ENCODE results near the gene C2orf69. TPM values are rescaled to one million over a fixed set of nuclear protein-coding genes. Genes with fewer than 3 reads are reported as not detected.

C2orf69 gene
- total RNA-seq, 1 donor from 2014 or later = 18.3 TPM

DNA sequence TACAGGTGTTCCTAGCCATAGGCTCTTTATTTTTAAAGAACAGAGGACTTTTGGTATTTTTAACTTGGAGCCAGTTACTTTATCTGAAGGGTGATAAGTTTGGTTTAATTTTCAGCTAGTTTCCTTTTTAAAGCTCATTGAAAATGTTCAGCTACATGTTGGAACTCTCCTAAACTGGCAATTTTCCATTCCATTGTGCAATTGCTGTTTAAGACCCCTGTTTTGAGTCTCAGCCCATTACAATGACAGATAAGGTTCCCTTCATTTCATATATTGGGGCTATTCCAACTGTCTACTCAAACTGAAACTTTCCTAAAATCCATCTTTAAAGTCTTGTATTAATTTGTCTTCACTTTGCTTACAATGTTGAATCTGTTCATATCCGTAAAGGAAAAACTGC is 55.9 kb downstream of the C2orf69 start:
- no peak for DNase-seq (ENCODE audit: low spot score)

DNA sequence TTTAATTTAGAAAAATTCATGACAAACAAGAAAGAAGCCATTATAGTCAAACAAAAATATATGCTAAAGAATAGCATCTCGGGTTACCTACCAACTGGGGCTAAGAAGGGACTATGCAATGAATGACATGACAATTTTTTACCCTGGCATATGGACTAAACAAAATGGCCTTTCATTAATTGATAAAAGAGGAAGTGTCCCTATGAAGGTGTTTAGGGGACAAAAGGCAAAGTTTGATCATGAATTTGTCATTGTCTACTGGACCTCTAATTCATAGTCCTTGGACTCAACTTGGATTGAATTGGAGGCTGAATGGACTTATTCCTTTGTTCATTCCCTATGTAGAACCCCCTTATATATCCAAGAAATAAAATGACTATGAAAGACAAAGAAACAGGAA is 57.0 kb downstream of the C2orf69 start:
- DNase-seq (ENCODE audit: low spot score) = no peak

DNA sequence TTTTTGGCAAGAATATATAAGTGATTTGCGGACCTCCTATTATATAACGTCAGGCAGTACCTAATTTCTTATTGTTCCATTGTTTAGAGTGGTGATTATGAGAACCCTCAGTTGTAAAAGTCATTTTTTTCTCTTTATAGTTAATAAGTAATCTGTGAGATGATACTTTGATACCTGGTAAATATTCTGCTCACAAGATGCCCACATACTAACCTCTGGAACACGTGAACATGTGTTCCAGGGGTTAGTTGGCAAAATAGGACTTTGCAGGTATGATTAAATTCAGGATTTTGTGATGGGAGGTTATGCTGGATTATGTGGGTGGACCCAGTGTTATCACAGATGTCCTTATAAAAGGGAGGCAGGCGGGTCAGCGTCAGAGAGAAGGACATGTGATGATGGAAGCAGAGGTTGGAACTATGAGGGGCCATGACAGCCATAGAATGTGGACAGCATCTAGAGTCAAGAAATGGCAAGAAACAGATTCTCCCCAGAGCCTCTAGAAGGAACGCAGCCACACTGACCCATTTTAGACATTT is 61.1 kb downstream of the C2orf69 start:
- DNase-seq (ENCODE audit: low spot score) = no peak

DNA sequence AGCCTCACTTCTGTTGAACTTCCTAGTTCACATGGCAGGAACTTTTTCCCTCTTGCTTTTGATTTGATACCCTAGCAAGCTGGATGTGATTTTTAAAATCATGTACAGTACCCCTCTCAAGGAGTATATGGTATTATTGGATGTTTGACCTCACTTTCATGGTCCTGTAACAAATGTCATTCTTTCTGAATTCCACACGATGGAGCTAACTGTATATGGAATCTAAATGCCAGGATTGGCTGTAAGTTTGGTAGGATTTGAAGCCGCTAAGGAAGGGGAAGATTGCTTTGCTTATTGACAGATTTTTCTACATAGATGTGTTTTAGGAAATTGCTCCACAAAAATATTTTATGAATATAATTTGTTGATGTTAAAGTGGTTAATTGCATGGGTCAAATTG is 62.6 kb downstream of the C2orf69 start:
- peak; percentile 33 for DNase-seq (ENCODE audit: low spot score)

DNA sequence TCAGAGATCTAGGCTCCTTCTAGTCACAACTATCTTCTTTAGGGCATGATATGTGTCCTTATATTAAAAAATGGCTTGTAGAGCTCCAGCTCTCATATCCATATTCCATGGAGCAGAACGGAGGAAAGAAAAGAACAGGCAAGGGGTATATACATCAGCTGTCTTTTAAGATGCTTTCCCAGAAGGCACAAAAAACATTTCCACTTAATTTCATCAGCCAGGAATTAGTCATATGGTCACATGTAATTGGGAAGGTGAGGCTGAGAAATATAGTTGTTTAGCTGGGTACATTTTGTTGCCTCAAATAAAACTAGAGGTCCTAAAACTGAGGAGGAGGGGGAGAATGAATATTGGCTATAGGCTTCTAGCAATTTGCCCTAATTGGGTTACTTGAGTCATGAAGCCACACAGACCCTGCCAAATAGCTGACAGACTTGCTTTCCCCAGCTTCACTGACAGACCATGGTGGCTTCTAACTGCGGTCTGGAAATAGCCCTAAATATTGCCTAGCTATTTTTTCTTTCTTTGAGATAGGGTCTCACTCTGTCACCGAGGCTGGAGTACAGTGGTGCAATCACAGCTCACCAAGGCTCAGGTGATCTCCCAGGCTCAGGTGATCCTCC is 64.3 kb downstream of the C2orf69 start:
- DNase-seq (ENCODE audit: low spot score) = no peak

Other genes with a start within 250 kb of the C2orf69 start
- gene FTCDNL1, start 60.1 kb upstream of the C2orf69 start, total RNA-seq (ENCODE audit: insufficient read depth, low replicate concordance) = 0.96 TPM
- gene TYW5, start 44.2 kb downstream of the C2orf69 start, total RNA-seq (ENCODE audit: insufficient read depth, low replicate concordance) = 11.1 TPM
- gene MAIP1, start 44.3 kb downstream of the C2orf69 start, total RNA-seq (ENCODE audit: insufficient read depth, low replicate concordance) = 12.8 TPM

All from umbilical cord (tissue), 2 donors.